IMR-90 (cell line): Measurements from ENCODE around the gene PLEKHD1. TPM values are rescaled to one million over a fixed set of nuclear protein-coding genes. Genes with fewer than 3 reads are reported as not detected.

Experiments used
- ATAC-seq: fragments of 200-7000 bp; cut with Tn5 transposase; 2 replicates; pipeline ENCODE4 v1.9.1; 2020; ENCODE audit warnings: low read depth, mild to moderate bottlenecking, moderate library complexity
- BruUV-seq: library from RNA; stranded (reverse); fragments of 400-500 nt; replicated peaks from 2 replicates; lab custom pipeline; 2021; lab: Mats Ljungman, UMichigan
- CTCF ChIA-PET: fragments of 300-600 bp; formaldehyde crosslinking; extraction: SDS; loops from one replicate; lab custom pipeline; 2021; ENCODE audit warnings: antibody characterized with exemption; lab: Yijun Ruan, JAX
- POLR2A ChIA-PET: fragments of 300-600 bp; sonication (Branson Sonifier 250); formaldehyde crosslinking; loops from one replicate; lab custom pipeline; 2022; ENCODE audit warnings: antibody characterized with exemption; ENCODE audit not compliant: unreplicated experiment; lab: Charles Lee
- DNase-seq: peaks from one replicate; pipeline ENCODE4 v3.0.0; 2013
- H2AFZ ChIP-seq: replicated peaks from 2 replicates; pipeline ENCODE3; 2013; ENCODE audit warnings: low read length, mild to moderate bottlenecking; ENCODE audit not compliant: poor library complexity
- H2AK5ac ChIP-seq: 2 replicates; pipeline ENCODE4 v1.6.1; 2013; ENCODE audit warnings: low read depth, low read length, inconsistent platforms
- H2AK9ac ChIP-seq: replicated peaks from 2 replicates; pipeline ENCODE3; 2013; ENCODE audit warnings: mild to moderate bottlenecking, low read depth, low read length, moderate library complexity; ENCODE audit not compliant: poor library complexity
- H2BK120ac ChIP-seq: 2 replicates; pipeline ENCODE4 v1.6.1; 2013; ENCODE audit warnings: low read depth, low read length, inconsistent platforms
- H2BK15ac ChIP-seq: 3 replicates; pipeline ENCODE4 v1.6.1; 2013; ENCODE audit warnings: low read depth, low read length, inconsistent platforms
- H2BK20ac ChIP-seq: 2 replicates; pipeline ENCODE4 v1.6.1; 2013; ENCODE audit warnings: low read depth, mild to moderate bottlenecking, inconsistent platforms, low read length, moderate library complexity
- H2BK5ac ChIP-seq: 2 replicates; pipeline ENCODE4 v1.6.1; 2013; ENCODE audit warnings: mild to moderate bottlenecking, low read depth, low read length, inconsistent platforms; ENCODE audit not compliant: poor library complexity, severe bottlenecking
- H3K14ac ChIP-seq: replicated peaks from 2 replicates; pipeline ENCODE4 v1.6.1; 2013; ENCODE audit warnings: low read depth, low read length, inconsistent platforms
- H3K18ac ChIP-seq: 2 replicates; pipeline ENCODE4 v1.6.1; 2013; ENCODE audit warnings: low read depth, low read length, control low read depth
- H3K23ac ChIP-seq: 2 replicates; pipeline ENCODE4 v1.6.1; 2013; ENCODE audit warnings: low read depth, low read length, inconsistent platforms
- H3K27ac ChIP-seq: 2 replicates; pipeline ENCODE4 v1.5.1; 2013; ENCODE audit warnings: mild to moderate bottlenecking, control low read depth, low read length; ENCODE audit not compliant: insufficient read depth
- H3K27me3 ChIP-seq: 2 replicates; pipeline ENCODE4 v1.6.1; 2013; ENCODE audit warnings: low read length; ENCODE audit not compliant: control insufficient read depth, insufficient read depth
- H3K36me3 ChIP-seq: 2 replicates; pipeline ENCODE4 v1.6.1; 2013; ENCODE audit warnings: low read length, mixed read lengths; ENCODE audit not compliant: control insufficient read depth, insufficient read depth
- H3K4ac ChIP-seq: 2 replicates; pipeline ENCODE4 v1.6.1; 2013; ENCODE audit warnings: low read depth, low read length, inconsistent platforms
- H3K4me1 ChIP-seq: 2 replicates; pipeline ENCODE4 v1.6.1; 2013; ENCODE audit warnings: low read length, mixed read lengths; ENCODE audit not compliant: control insufficient read depth, insufficient read depth
- H3K4me2 ChIP-seq: 2 replicates; pipeline ENCODE4 v1.6.1; 2013; ENCODE audit warnings: low read depth, mild to moderate bottlenecking, control low read depth, low read length, moderate library complexity
- H3K4me3 ChIP-seq: 2 replicates; pipeline ENCODE4 v1.5.1; 2013; ENCODE audit warnings: low read depth, mild to moderate bottlenecking, control low read depth, low read length, moderate library complexity; ENCODE audit not compliant: insufficient read depth
- H3K56ac ChIP-seq: 2 replicates; pipeline ENCODE4 v1.6.1; 2013; ENCODE audit warnings: low read length, inconsistent platforms; ENCODE audit not compliant: insufficient read depth; ENCODE audit errors: extremely low read depth
- H3K79me1 ChIP-seq, 2 experiments: 2 replicates each; pipeline ENCODE4 v1.6.1; 2013; ENCODE audit warnings: low read length in 2 of 2, inconsistent platforms in 1 of 2, low read depth in 1 of 2
- H3K9ac ChIP-seq: 2 replicates; pipeline ENCODE4 v1.6.1; 2013; ENCODE audit warnings: low read depth, low read length, control low read depth
- H3K9me1 ChIP-seq: 2 replicates; pipeline ENCODE4 v1.6.1; 2013; ENCODE audit warnings: low read length, inconsistent platforms; ENCODE audit not compliant: insufficient read depth
- H3K9me3 ChIP-seq: 2 replicates; pipeline ENCODE4 v1.6.1; 2013; ENCODE audit warnings: low read length; ENCODE audit not compliant: control insufficient read depth, insufficient read depth
- H4K20me1 ChIP-seq: 2 replicates; pipeline ENCODE4 v1.6.1; 2013; ENCODE audit warnings: low read length, inconsistent platforms; ENCODE audit not compliant: insufficient read depth
- H4K5ac ChIP-seq: 2 replicates; pipeline ENCODE4 v1.6.1; 2013; ENCODE audit warnings: mild to moderate bottlenecking, low read depth, low read length, control low read depth
- H4K8ac ChIP-seq, 2 experiments: 2 replicates each; pipeline ENCODE4 v1.6.1; 2013; ENCODE audit warnings: low read depth in 2 of 2, low read length in 2 of 2, control low read depth in 1 of 2, inconsistent platforms in 1 of 2
- H4K91ac ChIP-seq: 2 replicates; pipeline ENCODE4 v1.6.1; 2013; ENCODE audit warnings: low read depth, low read length, inconsistent platforms; ENCODE audit not compliant: insufficient read depth
- CEBPB ChIP-seq: IDR thresholded peaks from 2 replicates; pipeline ENCODE4 v1.6.1; 2012; ENCODE audit warnings: low read depth, low read length, improper control_type of control experiment
- CHD1 ChIP-seq: IDR thresholded peaks from 2 replicates; pipeline ENCODE4 v1.6.1; 2012; ENCODE audit warnings: low read depth, low read length, improper control_type of control experiment
- MAZ ChIP-seq: IDR thresholded peaks from 2 replicates; pipeline ENCODE4 v1.6.1; 2012; ENCODE audit warnings: low read depth, mild to moderate bottlenecking, low read length, improper control_type of control experiment, moderate library complexity, borderline replicate concordance
- NFE2L2 ChIP-seq: fragments of 150-350 bp; IDR thresholded peaks from 2 replicates; pipeline ENCODE4 v1.6.1; 2016; ENCODE audit warnings: low read depth, mild to moderate bottlenecking, low read length
- RAD21 ChIP-seq: IDR thresholded peaks from 2 replicates; pipeline ENCODE4 v1.6.1; 2012; ENCODE audit warnings: low read length, improper control_type of control experiment
- RCOR1 ChIP-seq: IDR thresholded peaks from 2 replicates; pipeline ENCODE4 v1.6.1; 2012; ENCODE audit warnings: mild to moderate bottlenecking, low read length, improper control_type of control experiment; ENCODE audit not compliant: insufficient replicate concordance
- RFX5 ChIP-seq: IDR thresholded peaks from 2 replicates; pipeline ENCODE4 v1.8.0; 2012; ENCODE audit warnings: low read depth, mild to moderate bottlenecking, low read length, moderate library complexity
- WGBS, 2 experiments: methylation state at CpG; one replicate each; pipeline versions ENCODE4 v1.1.5 to v1.1.7; 2013; ENCODE audit warnings: missing lambda C conversion rate in 2 of 2; ENCODE audit not compliant: insufficient read length in 1 of 2; ENCODE audit errors: extremely low coverage in 2 of 2; 5-methylcytosine and 5-hydroxymethylcytosine counted together
- dilution Hi-C: fragments of 300-500 bp; cut with HindIII; formaldehyde crosslinking; loops from one replicate; pipeline ENCODE4 v1.14.3; 2018; ENCODE audit warnings: low sequenced_read_pairs; ENCODE audit not compliant: unreplicated experiment
- in situ Hi-C: fragments of 300-500 bp; cut with MboI; formaldehyde crosslinking; loops from 3 replicates; pipeline ENCODE4 v1.14.3; 2019; ENCODE audit warnings: low sequenced_read_pairs, inconsistent platforms, mixed read lengths
- intact Hi-C: fragments of 100-400 bp; cut with micrococcal nuclease; formaldehyde crosslinking; loops from 2 replicates; pipeline ENCODE4 v1.10.0; 2022
- polyA plus RNA-seq, 3 experiments: library from polyadenylated mRNA; depleted of rRNA; stranded (reverse); fragments of >200 nt; gene quantifications; 2 replicates each; pipeline ENCODE4 v1.2.3, GENCODE V29; 2012; ENCODE audit warnings: low replicate concordance in 1 of 3
- total RNA-seq: library from RNA; depleted of rRNA; stranded (reverse); fragments of >200 nt; gene quantifications from 2 replicates; pipeline ENCODE4 v1.2.3, GENCODE V29; 2012
- TF ChIP-seq, protein P1 (sequence below): conservative IDR thresholded peaks from 2 replicates; pipeline ENCODE4 v1.5.1; 2012; ENCODE audit warnings: mild to moderate bottlenecking, low read depth, low read length, improper control_type of control experiment
- TF ChIP-seq, protein P2 (sequence below): fragments of 150-350 bp; IDR thresholded peaks from 2 replicates; pipeline ENCODE4 v1.6.1; 2017; ENCODE audit warnings: mild to moderate bottlenecking, antibody characterized with exemption, low read length, low read depth
- TF ChIP-seq, protein P3 (sequence below): fragments of 150-350 bp; IDR thresholded peaks from 2 replicates; pipeline ENCODE4 v1.6.1; 2016; ENCODE audit warnings: low read depth, mild to moderate bottlenecking, low read length, moderate library complexity, borderline replicate concordance

The PLEKHD1 gene
- total and polyA plus RNA-seq, 2 of the 4 experiments (the other 2 are of a cell fraction): under 0.01 TPM; not detected in 1

DNA sequence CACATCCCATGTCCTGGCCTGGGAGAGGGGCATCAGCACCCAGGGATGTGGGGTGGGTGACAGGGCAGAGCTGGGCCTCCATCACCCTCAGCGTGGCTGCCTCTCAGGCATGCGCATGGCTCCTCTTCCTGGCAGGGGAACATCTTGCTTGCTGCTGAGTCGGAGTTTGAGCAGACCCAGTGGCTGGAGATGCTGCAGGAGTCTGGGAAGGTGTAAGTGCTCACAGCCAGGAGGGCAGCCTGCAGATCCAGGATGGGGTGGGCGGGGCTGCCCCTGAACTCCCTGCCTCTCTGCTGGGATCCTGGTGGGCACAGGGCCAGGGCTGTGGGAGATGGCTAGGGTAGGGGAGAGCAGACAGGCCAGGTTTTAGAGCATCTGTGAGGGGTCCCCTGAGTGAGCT is 16.2 kb downstream of the PLEKHD1 start:
- no peak overlapping the region for H3K56ac ChIP-seq
- ChIA-PET CTCF (interaction anchor here (0.7 kb wide), 1 partner anchor 303 kb away, joined by 3 read pairs; no protein-coding TSS in a partner anchor), POLR2A (no interaction called here)
- no peak for ATAC-seq
- H3K4me3 ChIP-seq: no peak overlapping the region
- H3K4me1 ChIP-seq: no peaks in the 10 kb centered on the region; the same call in 1 of the 2 replicates
- no peak overlapping the region for H3K9ac ChIP-seq
- H4K8ac ChIP-seq: no peak overlapping the region
- H2AFZ ChIP-seq: no peak overlapping the region
- no peak overlapping the region for H3K14ac ChIP-seq
- in situ Hi-C loops (no loop called here), intact Hi-C loops (no loop called here), dilution Hi-C loops (no loop called here)
- H4K20me1 ChIP-seq: no peaks in the 10 kb centered on the region
- no peak overlapping the region for H3K18ac ChIP-seq
- no peak overlapping the region for H2BK5ac ChIP-seq
- H3K36me3 ChIP-seq: no peaks in the 10 kb centered on the region
- WGBS, 2 experiments: 17% methylated on average over 1 of the region's 4 CpGs; no CpG with 5 or more reads in 1 of the 2 experiments
- H4K91ac ChIP-seq: no peak overlapping the region
- no peak overlapping the region for H2AK9ac ChIP-seq
- H3K4ac ChIP-seq: no peak overlapping the region
- BruUV-seq: no TSS peak
- no peak for DNase-seq
- TF ChIP-seq CHD1 (no peak), MAZ (no peak), RCOR1 (no peak), CEBPB (no peak), NFE2L2 (no peak), RAD21 (no peak), RFX5 (no peak)
- TF ChIP-seq, protein P1, sequence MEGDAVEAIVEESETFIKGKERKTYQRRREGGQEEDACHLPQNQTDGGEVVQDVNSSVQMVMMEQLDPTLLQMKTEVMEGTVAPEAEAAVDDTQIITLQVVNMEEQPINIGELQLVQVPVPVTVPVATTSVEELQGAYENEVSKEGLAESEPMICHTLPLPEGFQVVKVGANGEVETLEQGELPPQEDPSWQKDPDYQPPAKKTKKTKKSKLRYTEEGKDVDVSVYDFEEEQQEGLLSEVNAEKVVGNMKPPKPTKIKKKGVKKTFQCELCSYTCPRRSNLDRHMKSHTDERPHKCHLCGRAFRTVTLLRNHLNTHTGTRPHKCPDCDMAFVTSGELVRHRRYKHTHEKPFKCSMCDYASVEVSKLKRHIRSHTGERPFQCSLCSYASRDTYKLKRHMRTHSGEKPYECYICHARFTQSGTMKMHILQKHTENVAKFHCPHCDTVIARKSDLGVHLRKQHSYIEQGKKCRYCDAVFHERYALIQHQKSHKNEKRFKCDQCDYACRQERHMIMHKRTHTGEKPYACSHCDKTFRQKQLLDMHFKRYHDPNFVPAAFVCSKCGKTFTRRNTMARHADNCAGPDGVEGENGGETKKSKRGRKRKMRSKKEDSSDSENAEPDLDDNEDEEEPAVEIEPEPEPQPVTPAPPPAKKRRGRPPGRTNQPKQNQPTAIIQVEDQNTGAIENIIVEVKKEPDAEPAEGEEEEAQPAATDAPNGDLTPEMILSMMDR: no peak
- TF ChIP-seq, protein P2, sequence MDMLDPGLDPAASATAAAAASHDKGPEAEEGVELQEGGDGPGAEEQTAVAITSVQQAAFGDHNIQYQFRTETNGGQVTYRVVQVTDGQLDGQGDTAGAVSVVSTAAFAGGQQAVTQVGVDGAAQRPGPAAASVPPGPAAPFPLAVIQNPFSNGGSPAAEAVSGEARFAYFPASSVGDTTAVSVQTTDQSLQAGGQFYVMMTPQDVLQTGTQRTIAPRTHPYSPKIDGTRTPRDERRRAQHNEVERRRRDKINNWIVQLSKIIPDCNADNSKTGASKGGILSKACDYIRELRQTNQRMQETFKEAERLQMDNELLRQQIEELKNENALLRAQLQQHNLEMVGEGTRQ: no peak
- TF ChIP-seq, protein P3, sequence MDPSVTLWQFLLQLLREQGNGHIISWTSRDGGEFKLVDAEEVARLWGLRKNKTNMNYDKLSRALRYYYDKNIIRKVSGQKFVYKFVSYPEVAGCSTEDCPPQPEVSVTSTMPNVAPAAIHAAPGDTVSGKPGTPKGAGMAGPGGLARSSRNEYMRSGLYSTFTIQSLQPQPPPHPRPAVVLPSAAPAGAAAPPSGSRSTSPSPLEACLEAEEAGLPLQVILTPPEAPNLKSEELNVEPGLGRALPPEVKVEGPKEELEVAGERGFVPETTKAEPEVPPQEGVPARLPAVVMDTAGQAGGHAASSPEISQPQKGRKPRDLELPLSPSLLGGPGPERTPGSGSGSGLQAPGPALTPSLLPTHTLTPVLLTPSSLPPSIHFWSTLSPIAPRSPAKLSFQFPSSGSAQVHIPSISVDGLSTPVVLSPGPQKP: no peak
- H3K23ac ChIP-seq: no peak overlapping the region
- H3K9me1 ChIP-seq: 0 out of 2 replicates have a peak, but pooled peaks cover 3% of the 10 kb centered on the region
- H4K5ac ChIP-seq: no peak overlapping the region
- no peak overlapping the region for H2BK120ac ChIP-seq
- no peak overlapping the region for H2AK5ac ChIP-seq
- no peak overlapping the region for H2BK15ac ChIP-seq
- H3K9me3 ChIP-seq: no peaks in the 10 kb centered on the region
- H2BK20ac ChIP-seq: no peak overlapping the region
- H3K27ac ChIP-seq: no peak overlapping the region
- H3K4me2 ChIP-seq: no peak overlapping the region
- H3K79me1 ChIP-seq: no peaks in the 10 kb centered on the region
- H3K27me3 ChIP-seq: peaks cover 48% of the 10 kb centered on the region
